Left hindlimb (tissue), 1 donor: Measurements from ENCODE around the gene SUB1.
"Not testable (repeated sequence)": the region's sequence is repeated elsewhere in the genome, so short reads cannot be mapped to it uniquely, and the experiment has no call there.

Experiments
- DNase-seq: peaks from one replicate; pipeline ENCODE4 v3.0.0-alpha.2; 2018

Gene SUB1

GRCh38 chr5:32585446-32586275 is at the start of gene SUB1:
Gene SUB1 (plus strand): TSS chr5:32585557. CDS start chr5:32588513, 2,956 bp downstream.
- peak; percentile 94 for DNase-seq

- DNase-seq = no peak
Measured at GRCh38 chr5:32536246-32536645, 49.1 kb upstream of the SUB1 start.

GRCh38 chr5:32537437-32538029 is 47.8 kb upstream of the SUB1 start:
- not testable (repeated sequence) for DNase-seq

GRCh38 chr5:32538031-32538547 is 47.3 kb upstream of the SUB1 start:
- DNase-seq = no peak

GRCh38 chr5:32539981-32540845 is 45.1 kb upstream of the SUB1 start:
- DNase-seq = no peak

GRCh38 chr5:32541241-32541640 is 44.1 kb upstream of the SUB1 start:
- DNase-seq = no peak

GRCh38 chr5:32542216-32543059 is 42.9 kb upstream of the SUB1 start:
- DNase-seq = no peak

GRCh38 chr5:32543291-32543690 is 42.1 kb upstream of the SUB1 start:
- DNase-seq = no peak

GRCh38 chr5:32545102-32545800 is 40.1 kb upstream of the SUB1 start:
- DNase-seq = no peak

- DNase-seq = no peak
Measured at GRCh38 chr5:32551194-32551593, 34.2 kb upstream of the SUB1 start.

GRCh38 chr5:32551865-32552264 is 33.5 kb upstream of the SUB1 start:
- no peak for DNase-seq

GRCh38 chr5:32552491-32552890 is 32.9 kb upstream of the SUB1 start:
- DNase-seq = not testable (repeated sequence)

- no peak for DNase-seq
Measured at GRCh38 chr5:32552936-32553335, 32.4 kb upstream of the SUB1 start.

GRCh38 chr5:32554181-32554780 is 31.1 kb upstream of the SUB1 start:
- not testable (repeated sequence) for DNase-seq

GRCh38 chr5:32556543-32556942 is 28.8 kb upstream of the SUB1 start:
- DNase-seq = not testable (repeated sequence)

- no peak for DNase-seq
Measured at GRCh38 chr5:32559411-32559810, 25.9 kb upstream of the SUB1 start.

GRCh38 chr5:32559921-32560320 is 25.4 kb upstream of the SUB1 start:
- DNase-seq = no peak

GRCh38 chr5:32562056-32562455 is 23.3 kb upstream of the SUB1 start:
- no peak for DNase-seq

- no peak for DNase-seq
Measured at GRCh38 chr5:32562843-32563242, 22.5 kb upstream of the SUB1 start.

- no peak for DNase-seq
Measured at GRCh38 chr5:32563614-32564013, 21.7 kb upstream of the SUB1 start.

- DNase-seq = no peak
Measured at GRCh38 chr5:32565145-32565544, 20.2 kb upstream of the SUB1 start.
